Nephron progenitor cell (in vitro differentiated cells): ENCODE results near the gene GLIS1.

Experiments used
- DNase-seq: peaks from one replicate; pipeline ENCODE4 v3.0.0; 2021
- H3K27ac Mint-ChIP-seq: 2 replicates; pipeline ENCODE4 v1.8.0; 2021; ENCODE audit warnings: mild to moderate bottlenecking, moderate library complexity, mixed read lengths
- H3K27me3 Mint-ChIP-seq: 2 replicates; pipeline ENCODE4 v1.8.0; 2021; ENCODE audit warnings: mild to moderate bottlenecking, low read depth, mixed read lengths; ENCODE audit not compliant: poor library complexity
- H3K36me3 Mint-ChIP-seq: 2 replicates; pipeline ENCODE4 v1.8.0; 2021; ENCODE audit warnings: low read depth, mixed read lengths
- H3K4me1 Mint-ChIP-seq: 2 replicates; pipeline ENCODE4 v1.8.0; 2021; ENCODE audit warnings: mixed read lengths
- H3K4me3 Mint-ChIP-seq: 2 replicates; pipeline ENCODE4 v1.8.0; 2021; ENCODE audit warnings: mild to moderate bottlenecking, moderate library complexity, mixed read lengths
- H3K9me3 Mint-ChIP-seq: 2 replicates; pipeline ENCODE4 v1.8.0; 2021; ENCODE audit warnings: mild to moderate bottlenecking, moderate library complexity, mixed read lengths
- CTCF ChIP-seq: fragments of 200-600 bp; sonication (generic); IDR thresholded peaks from 2 replicates; pipeline ENCODE4 v1.5.0; 2021; ENCODE audit warnings: antibody characterized with exemption

Gene GLIS1

GRCh38 chr1:53505401-53505800 lies 233.6 kb downstream of the GLIS1 start:
- no peak overlapping the region for H3K4me3 Mint-ChIP-seq
- H3K27ac Mint-ChIP-seq = no peak overlapping the region
- H3K4me1 Mint-ChIP-seq = peaks cover 45% of the 10 kb centered on the region
- no peak for DNase-seq
- no peak for TF ChIP-seq CTCF
- no peaks in the 10 kb centered on the region for H3K9me3 Mint-ChIP-seq
- H3K27me3 Mint-ChIP-seq = no peaks in the 10 kb centered on the region
- no peaks in the 10 kb centered on the region for H3K36me3 Mint-ChIP-seq

- Mint-ChIP-seq H3K4me3 (no peak overlapping the region), H3K9me3 (no peaks in the 10 kb centered on the region), H3K4me1 (peaks cover 47% of the 10 kb centered on the region), H3K27ac (no peak overlapping the region), H3K27me3 (no peaks in the 10 kb centered on the region), H3K36me3 (no peaks in the 10 kb centered on the region)
- DNase-seq = no peak
- TF ChIP-seq CTCF = no peak
Measured at GRCh38 chr1:53504901-53505300, 234.1 kb downstream of the GLIS1 start.

- no peaks in the 10 kb centered on the region for H3K27me3 Mint-ChIP-seq
- no peak overlapping the region for H3K27ac Mint-ChIP-seq
- no peaks in the 10 kb centered on the region for H3K36me3 Mint-ChIP-seq
- H3K9me3 Mint-ChIP-seq = no peaks in the 10 kb centered on the region
- no peak for DNase-seq
- H3K4me1 Mint-ChIP-seq = peaks cover 47% of the 10 kb centered on the region
- peak overlapping the region; percentile 37 for H3K4me3 Mint-ChIP-seq
- TF ChIP-seq CTCF = no peak
Measured at GRCh38 chr1:53503433-53504217, 235.3 kb downstream of the GLIS1 start.

- no peak for TF ChIP-seq CTCF
- no peak overlapping the region for H3K4me3 Mint-ChIP-seq
- no peaks in the 10 kb centered on the region for H3K9me3 Mint-ChIP-seq
- peaks cover 3% of the 10 kb centered on the region for H3K27me3 Mint-ChIP-seq
- no peak overlapping the region for H3K27ac Mint-ChIP-seq
- peak; percentile 36 for DNase-seq
- peaks cover 47% of the 10 kb centered on the region for H3K4me1 Mint-ChIP-seq
- no peaks in the 10 kb centered on the region for H3K36me3 Mint-ChIP-seq
Measured at GRCh38 chr1:53502641-53503432, 236.1 kb downstream of the GLIS1 start.

- TF ChIP-seq CTCF = no peak
- Mint-ChIP-seq H3K9me3 (no peaks in the 10 kb centered on the region), H3K4me1 (peaks cover 42% of the 10 kb centered on the region), H3K36me3 (no peaks in the 10 kb centered on the region), H3K27ac (peak overlapping the region; percentile 57), H3K4me3 (no peak overlapping the region), H3K27me3 (peaks cover 6% of the 10 kb centered on the region)
- DNase-seq = no peak
Measured at GRCh38 chr1:53501065-53502005, 237.6 kb downstream of the GLIS1 start.
